ENCODE data around the gene SCGB1D1. TPM values are rescaled to one million over a fixed set of nuclear protein-coding genes. Genes with fewer than 3 reads are reported as not detected.

SCGB1D1 gene
- polyA plus RNA-seq, 2 of the 4 experiments (the other 2 are of a cell fraction): not detected

DNA sequence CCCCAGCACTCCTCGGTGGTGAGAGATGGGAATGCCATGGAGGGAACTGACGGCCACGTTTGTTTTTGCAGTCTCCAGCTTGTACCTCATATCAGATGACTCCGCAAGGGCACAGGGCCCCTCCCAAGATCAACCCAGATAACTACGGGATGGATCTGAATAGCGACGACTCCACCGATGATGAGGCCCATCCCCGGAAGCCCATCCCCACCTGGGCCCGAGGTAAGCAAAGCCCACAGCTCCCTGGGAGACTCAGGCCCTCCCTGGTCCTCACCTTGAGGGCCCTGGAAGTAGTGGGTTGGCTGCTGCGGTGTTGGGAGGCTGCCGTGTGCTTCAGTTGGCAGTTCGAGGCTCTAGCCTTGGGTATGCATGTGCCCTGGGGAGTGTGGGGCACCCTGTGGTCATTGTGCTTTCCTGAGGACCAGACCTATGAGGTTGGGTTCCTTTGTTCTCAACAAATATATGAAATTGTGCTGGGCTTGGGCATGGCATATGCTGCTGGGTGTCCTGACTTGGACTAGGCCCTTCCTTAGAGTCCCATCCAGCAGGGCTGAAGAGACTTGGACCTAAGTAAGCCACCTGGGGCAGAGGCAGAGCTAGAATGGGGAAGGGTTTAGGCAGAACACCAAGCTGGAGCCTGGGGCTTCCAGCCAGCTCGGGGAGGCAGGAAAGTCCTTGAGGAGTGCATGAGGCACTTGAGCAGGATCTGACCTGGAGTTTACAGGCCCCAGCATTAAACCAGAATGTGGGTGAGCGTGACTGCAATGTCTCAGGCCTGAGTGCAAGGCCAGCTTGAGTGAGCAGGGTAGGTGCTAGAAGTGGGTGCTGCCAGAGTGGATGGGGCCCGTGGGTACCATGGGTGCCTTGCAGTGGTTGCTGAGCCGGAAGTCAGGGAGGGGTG, 39.8 kb upstream of the SCGB1D1 start:
- Histone ChIP-seq H3K9me3 (no peaks in the 10 kb centered on the region), H3K4me2 (no peak overlapping the region), H3K27ac (no peak overlapping the region), H3K4me3 (no peak overlapping the region), H3K4me1 (no peaks in the 10 kb centered on the region)
- ChIA-PET CTCF (interaction anchor here (1.1 to 2.1 kb wide), 4 partner anchors 9 to 160 kb away, joined by 3 to 7 read pairs (median 4); no protein-coding TSS in a partner anchor), POLR2A (no interaction called here)
- WGBS (ENCODE audit: missing lambda C conversion rate): 89% methylated on average over 17 of the region's 17 CpGs
- ATAC-seq (no peak), DNase-seq (ENCODE audit: low read depth in 1 of 2, low spot score in 1 of 2) (no peak), FAIRE-seq (no peak)
- TF ChIP-seq, protein P1, sequence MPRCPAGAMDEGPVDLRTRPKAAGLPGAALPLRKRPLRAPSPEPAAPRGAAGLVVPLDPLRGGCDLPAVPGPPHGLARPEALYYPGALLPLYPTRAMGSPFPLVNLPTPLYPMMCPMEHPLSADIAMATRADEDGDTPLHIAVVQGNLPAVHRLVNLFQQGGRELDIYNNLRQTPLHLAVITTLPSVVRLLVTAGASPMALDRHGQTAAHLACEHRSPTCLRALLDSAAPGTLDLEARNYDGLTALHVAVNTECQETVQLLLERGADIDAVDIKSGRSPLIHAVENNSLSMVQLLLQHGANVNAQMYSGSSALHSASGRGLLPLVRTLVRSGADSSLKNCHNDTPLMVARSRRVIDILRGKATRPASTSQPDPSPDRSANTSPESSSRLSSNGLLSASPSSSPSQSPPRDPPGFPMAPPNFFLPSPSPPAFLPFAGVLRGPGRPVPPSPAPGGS (IDR thresholded peaks at IDR 0.05): no peak
- no peak for TF ChIP-seq HOXB13 (CRISPR knock-in tag; IDR thresholded peaks at IDR 0.05; ENCODE audit: low read depth)
- no peak for TF ChIP-seq PBX3 (IDR thresholded peaks at IDR 0.05)
- TF ChIP-seq ZFP36 (IDR thresholded peaks at IDR 0.05; ENCODE audit: borderline replicate concordance, partially characterized antibody): no peak
- TF ChIP-seq RNF2 (IDR thresholded peaks at IDR 0.05; ENCODE audit: borderline replicate concordance, low read depth): no peak
- no peak for TF ChIP-seq HOXB5 (CRISPR knock-in tag; IDR thresholded peaks at IDR 0.05)
- no peak for TF ChIP-seq JUN (IDR thresholded peaks at IDR 0.05)
- TF ChIP-seq RAD21 (conservative IDR thresholded peaks at IDR 0.05 in 1 of 2, IDR thresholded peaks at IDR 0.05 in 1 of 2): no peak
- TF ChIP-seq POLR2A (IDR thresholded peaks at IDR 0.05; ENCODE audit: low read length): no peak
- TF ChIP-seq NPAS2 (CRISPR knock-in tag; IDR thresholded peaks at IDR 0.05; ENCODE audit: borderline replicate concordance): no peak
- no peak for TF ChIP-seq ZSCAN20 (CRISPR knock-in tag; IDR thresholded peaks at IDR 0.05)
- TF ChIP-seq, protein P2, sequence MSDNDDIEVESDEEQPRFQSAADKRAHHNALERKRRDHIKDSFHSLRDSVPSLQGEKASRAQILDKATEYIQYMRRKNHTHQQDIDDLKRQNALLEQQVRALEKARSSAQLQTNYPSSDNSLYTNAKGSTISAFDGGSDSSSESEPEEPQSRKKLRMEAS (IDR thresholded peaks at IDR 0.05): no peak
- TF ChIP-seq CBX2 (IDR thresholded peaks at IDR 0.05; ENCODE audit: borderline replicate concordance, low read depth): no peak
- TF ChIP-seq SREBF2 (IDR thresholded peaks at IDR 0.05): no peak
- TF ChIP-seq KDM1A (IDR thresholded peaks at IDR 0.05; ENCODE audit: low read depth): no peak
- TF ChIP-seq, protein P3, sequence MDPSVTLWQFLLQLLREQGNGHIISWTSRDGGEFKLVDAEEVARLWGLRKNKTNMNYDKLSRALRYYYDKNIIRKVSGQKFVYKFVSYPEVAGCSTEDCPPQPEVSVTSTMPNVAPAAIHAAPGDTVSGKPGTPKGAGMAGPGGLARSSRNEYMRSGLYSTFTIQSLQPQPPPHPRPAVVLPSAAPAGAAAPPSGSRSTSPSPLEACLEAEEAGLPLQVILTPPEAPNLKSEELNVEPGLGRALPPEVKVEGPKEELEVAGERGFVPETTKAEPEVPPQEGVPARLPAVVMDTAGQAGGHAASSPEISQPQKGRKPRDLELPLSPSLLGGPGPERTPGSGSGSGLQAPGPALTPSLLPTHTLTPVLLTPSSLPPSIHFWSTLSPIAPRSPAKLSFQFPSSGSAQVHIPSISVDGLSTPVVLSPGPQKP (IDR thresholded peaks at IDR 0.05; ENCODE audit: low read depth, low read length): no peak

- 93% methylated on average over 9 of the region's 10 CpGs for WGBS (ENCODE audit: missing lambda C conversion rate)
- Histone ChIP-seq H3K4me3 (no peak overlapping the region), H3K9me3 (no peaks in the 10 kb centered on the region), H3K4me2 (no peak overlapping the region), H3K4me1 (no peaks in the 10 kb centered on the region), H3K27ac (no peak overlapping the region)
- FAIRE-seq (no peak), ATAC-seq (no peak; a peak in 1 of 6 replicates), DNase-seq (ENCODE audit: low read depth in 1 of 2, low spot score in 1 of 2) (no peak)
- TF ChIP-seq MAFK (IDR thresholded peaks at IDR 0.05; ENCODE audit: partially characterized antibody) (no peak), EHMT2 (IDR thresholded peaks at IDR 0.05; ENCODE audit: low read depth) (no peak), CEBPB (IDR thresholded peaks at IDR 0.05) (no peak), TFCP2L1 (CRISPR knock-in tag; IDR thresholded peaks at IDR 0.05) (no peak), CHD2 (IDR thresholded peaks at IDR 0.05; ENCODE audit: low read length, partially characterized antibody) (no peak), MAZ (IDR thresholded peaks at IDR 0.05; ENCODE audit: borderline replicate concordance, low read depth, low read length) (no peak), RAD21 (conservative IDR thresholded peaks at IDR 0.05 in 1 of 2, IDR thresholded peaks at IDR 0.05 in 1 of 2) (no peak), ZNF302 (CRISPR knock-in tag; IDR thresholded peaks at IDR 0.05) (no peak), KDM5A (IDR thresholded peaks at IDR 0.05) (no peak), BHLHE40 (IDR thresholded peaks at IDR 0.05; ENCODE audit: low read depth, low read length) (no peak), PHF8 (IDR thresholded peaks at IDR 0.05; ENCODE audit: borderline replicate concordance, low read depth) (no peak)
- TF ChIP-seq, protein P4, sequence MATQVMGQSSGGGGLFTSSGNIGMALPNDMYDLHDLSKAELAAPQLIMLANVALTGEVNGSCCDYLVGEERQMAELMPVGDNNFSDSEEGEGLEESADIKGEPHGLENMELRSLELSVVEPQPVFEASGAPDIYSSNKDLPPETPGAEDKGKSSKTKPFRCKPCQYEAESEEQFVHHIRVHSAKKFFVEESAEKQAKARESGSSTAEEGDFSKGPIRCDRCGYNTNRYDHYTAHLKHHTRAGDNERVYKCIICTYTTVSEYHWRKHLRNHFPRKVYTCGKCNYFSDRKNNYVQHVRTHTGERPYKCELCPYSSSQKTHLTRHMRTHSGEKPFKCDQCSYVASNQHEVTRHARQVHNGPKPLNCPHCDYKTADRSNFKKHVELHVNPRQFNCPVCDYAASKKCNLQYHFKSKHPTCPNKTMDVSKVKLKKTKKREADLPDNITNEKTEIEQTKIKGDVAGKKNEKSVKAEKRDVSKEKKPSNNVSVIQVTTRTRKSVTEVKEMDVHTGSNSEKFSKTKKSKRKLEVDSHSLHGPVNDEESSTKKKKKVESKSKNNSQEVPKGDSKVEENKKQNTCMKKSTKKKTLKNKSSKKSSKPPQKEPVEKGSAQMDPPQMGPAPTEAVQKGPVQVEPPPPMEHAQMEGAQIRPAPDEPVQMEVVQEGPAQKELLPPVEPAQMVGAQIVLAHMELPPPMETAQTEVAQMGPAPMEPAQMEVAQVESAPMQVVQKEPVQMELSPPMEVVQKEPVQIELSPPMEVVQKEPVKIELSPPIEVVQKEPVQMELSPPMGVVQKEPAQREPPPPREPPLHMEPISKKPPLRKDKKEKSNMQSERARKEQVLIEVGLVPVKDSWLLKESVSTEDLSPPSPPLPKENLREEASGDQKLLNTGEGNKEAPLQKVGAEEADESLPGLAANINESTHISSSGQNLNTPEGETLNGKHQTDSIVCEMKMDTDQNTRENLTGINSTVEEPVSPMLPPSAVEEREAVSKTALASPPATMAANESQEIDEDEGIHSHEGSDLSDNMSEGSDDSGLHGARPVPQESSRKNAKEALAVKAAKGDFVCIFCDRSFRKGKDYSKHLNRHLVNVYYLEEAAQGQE (IDR thresholded peaks at IDR 0.05): no peak
- ChIA-PET POLR2A (no interaction called here), CTCF (interaction anchor here (1.1 to 2.4 kb wide), 5 partner anchors 10 to 159 kb away, joined by 3 to 11 read pairs (median 4); no protein-coding TSS in a partner anchor)
Measured at GRCh38 chr11:62150887-62151736, 38.9 kb upstream of the SCGB1D1 start.
